SK-N-SH (cell line): ENCODE results near the gene SMARCC1.

ENCODE experiments used
- CHD2 ChIP-seq: fragments of 150-350 bp; IDR thresholded peaks from 2 replicates; pipeline ENCODE4 v1.6.1; 2018; ENCODE audit warnings: low read length; ENCODE audit not compliant: partially characterized antibody
- EZH2phosphoT487 ChIP-seq: fragments of 200-600 bp; sonication (generic); IDR thresholded peaks from 2 replicates; pipeline ENCODE4 v1.6.1; 2017; ENCODE audit warnings: low read depth, mixed run types, mild to moderate bottlenecking, antibody characterized with exemption, moderate library complexity, borderline replicate concordance
- JUND ChIP-seq: IDR thresholded peaks from 2 replicates; pipeline ENCODE4 v1.4.0; 2012
- NRF1 ChIP-seq: IDR thresholded peaks from 2 replicates; pipeline ENCODE4 v1.6.1; 2012; ENCODE audit warnings: low read depth, mild to moderate bottlenecking, low read length
- TCF12 ChIP-seq: IDR thresholded peaks from 2 replicates; pipeline ENCODE4 v1.4.0; 2012
- TF ChIP-seq, protein P1 (sequence below): fragments of 200-600 bp; sonication (generic); IDR thresholded peaks from 2 replicates; pipeline ENCODE4 v1.6.1; 2017; ENCODE audit warnings: antibody characterized with exemption, mild to moderate bottlenecking, moderate library complexity
- TF ChIP-seq, protein P2 (sequence below): IDR thresholded peaks from 2 replicates; pipeline ENCODE4; 2012
- TF ChIP-seq, protein P3 (sequence below): IDR thresholded peaks from 2 replicates; pipeline ENCODE4 v1.4.0; 2012; ENCODE audit warnings: low read depth

DNA sequence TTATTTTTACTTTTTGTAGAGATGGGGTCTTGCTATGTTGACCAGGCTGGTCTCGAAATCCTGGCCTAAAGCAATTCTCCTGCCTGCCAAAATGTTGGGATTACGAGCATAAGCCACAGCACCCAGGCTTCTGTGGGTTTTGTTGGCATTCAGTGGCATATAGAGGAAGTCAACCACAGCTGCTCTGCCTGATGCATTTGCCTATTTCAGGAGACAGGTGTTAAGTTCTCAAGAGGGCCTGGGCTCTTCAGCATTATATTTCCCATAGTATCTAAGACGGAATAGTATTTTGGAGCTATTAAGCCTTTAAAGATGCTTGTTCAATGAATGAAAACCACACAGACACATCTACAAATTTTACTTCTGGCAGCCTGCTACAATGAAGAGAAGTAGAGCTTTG lies 129.6 kb downstream of the SMARCC1 start:
- TF ChIP-seq TCF12 (no peak), NRF1 (no peak), CHD2 (no peak), JUND (no peak), EZH2phosphoT487 (no peak)
- TF ChIP-seq, protein P1, sequence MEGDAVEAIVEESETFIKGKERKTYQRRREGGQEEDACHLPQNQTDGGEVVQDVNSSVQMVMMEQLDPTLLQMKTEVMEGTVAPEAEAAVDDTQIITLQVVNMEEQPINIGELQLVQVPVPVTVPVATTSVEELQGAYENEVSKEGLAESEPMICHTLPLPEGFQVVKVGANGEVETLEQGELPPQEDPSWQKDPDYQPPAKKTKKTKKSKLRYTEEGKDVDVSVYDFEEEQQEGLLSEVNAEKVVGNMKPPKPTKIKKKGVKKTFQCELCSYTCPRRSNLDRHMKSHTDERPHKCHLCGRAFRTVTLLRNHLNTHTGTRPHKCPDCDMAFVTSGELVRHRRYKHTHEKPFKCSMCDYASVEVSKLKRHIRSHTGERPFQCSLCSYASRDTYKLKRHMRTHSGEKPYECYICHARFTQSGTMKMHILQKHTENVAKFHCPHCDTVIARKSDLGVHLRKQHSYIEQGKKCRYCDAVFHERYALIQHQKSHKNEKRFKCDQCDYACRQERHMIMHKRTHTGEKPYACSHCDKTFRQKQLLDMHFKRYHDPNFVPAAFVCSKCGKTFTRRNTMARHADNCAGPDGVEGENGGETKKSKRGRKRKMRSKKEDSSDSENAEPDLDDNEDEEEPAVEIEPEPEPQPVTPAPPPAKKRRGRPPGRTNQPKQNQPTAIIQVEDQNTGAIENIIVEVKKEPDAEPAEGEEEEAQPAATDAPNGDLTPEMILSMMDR, result no peak
- TF ChIP-seq, protein P2, sequence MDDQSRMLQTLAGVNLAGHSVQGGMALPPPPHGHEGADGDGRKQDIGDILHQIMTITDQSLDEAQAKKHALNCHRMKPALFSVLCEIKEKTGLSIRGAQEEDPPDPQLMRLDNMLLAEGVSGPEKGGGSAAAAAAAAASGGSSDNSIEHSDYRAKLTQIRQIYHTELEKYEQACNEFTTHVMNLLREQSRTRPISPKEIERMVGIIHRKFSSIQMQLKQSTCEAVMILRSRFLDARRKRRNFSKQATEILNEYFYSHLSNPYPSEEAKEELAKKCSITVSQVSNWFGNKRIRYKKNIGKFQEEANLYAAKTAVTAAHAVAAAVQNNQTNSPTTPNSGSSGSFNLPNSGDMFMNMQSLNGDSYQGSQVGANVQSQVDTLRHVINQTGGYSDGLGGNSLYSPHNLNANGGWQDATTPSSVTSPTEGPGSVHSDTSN, result no peak
- TF ChIP-seq, protein P3, sequence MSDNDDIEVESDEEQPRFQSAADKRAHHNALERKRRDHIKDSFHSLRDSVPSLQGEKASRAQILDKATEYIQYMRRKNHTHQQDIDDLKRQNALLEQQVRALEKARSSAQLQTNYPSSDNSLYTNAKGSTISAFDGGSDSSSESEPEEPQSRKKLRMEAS, result no peak
